Immature natural killer cell (primary cell): ENCODE data around the gene LRRK1. TPM values are rescaled to one million over a fixed set of nuclear protein-coding genes. Genes with fewer than 3 reads are reported as not detected.

ENCODE experiments used
- DNase-seq, 3 donors: peaks; one replicate each; pipeline ENCODE4 v3.0.0; 2022; ENCODE audit warnings: mixed read lengths in 1 of 3
- H3K27ac Mint-ChIP-seq, 6 donors: one replicate each; pipeline ENCODE4 v1.8.0; 2020; ENCODE audit warnings: mixed read lengths in 6 of 6, mild to moderate bottlenecking in 5 of 6, inconsistent platforms in 4 of 6, moderate library complexity in 3 of 6
- H3K27me3 Mint-ChIP-seq, 3 donors: one replicate each; pipeline ENCODE4 v1.8.0; 2020 to 2021; ENCODE audit warnings: low read depth in 3 of 3, mild to moderate bottlenecking in 3 of 3, mixed read lengths in 3 of 3, moderate library complexity in 3 of 3, inconsistent platforms in 1 of 3
- H3K36me3 Mint-ChIP-seq, 3 donors: one replicate each; pipeline ENCODE4 v1.8.0; 2020; ENCODE audit warnings: mixed read lengths in 3 of 3, inconsistent platforms in 2 of 3, mild to moderate bottlenecking in 2 of 3
- H3K4me1 Mint-ChIP-seq, 2 donors: one replicate each; pipeline ENCODE4 v1.8.0; 2020; ENCODE audit warnings: inconsistent platforms in 2 of 2, mild to moderate bottlenecking in 2 of 2, mixed read lengths in 2 of 2, moderate library complexity in 1 of 2
- H3K4me3 Mint-ChIP-seq, 5 donors: one replicate each; pipeline ENCODE4 v1.8.0; 2020; ENCODE audit warnings: mild to moderate bottlenecking in 5 of 5, mixed read lengths in 5 of 5, inconsistent platforms in 3 of 5, moderate library complexity in 3 of 5
- H3K9me3 Mint-ChIP-seq, 6 donors: one replicate each; pipeline ENCODE4 v1.8.0; 2020; ENCODE audit warnings: mild to moderate bottlenecking in 6 of 6, mixed read lengths in 6 of 6, inconsistent platforms in 4 of 6, moderate library complexity in 3 of 6
- polyA plus RNA-seq, 3 donors: library from polyadenylated mRNA; unstranded; fragments of 300-500 nt; fragmentation: Illumina TruSeq; gene quantifications; one replicate each; pipeline ENCODE4 v1.2.3, GENCODE V29; 2021

The LRRK1 gene
- polyA plus RNA-seq, 3 donors from 2014 or later: 0.02 TPM; not detected in 2

DNA sequence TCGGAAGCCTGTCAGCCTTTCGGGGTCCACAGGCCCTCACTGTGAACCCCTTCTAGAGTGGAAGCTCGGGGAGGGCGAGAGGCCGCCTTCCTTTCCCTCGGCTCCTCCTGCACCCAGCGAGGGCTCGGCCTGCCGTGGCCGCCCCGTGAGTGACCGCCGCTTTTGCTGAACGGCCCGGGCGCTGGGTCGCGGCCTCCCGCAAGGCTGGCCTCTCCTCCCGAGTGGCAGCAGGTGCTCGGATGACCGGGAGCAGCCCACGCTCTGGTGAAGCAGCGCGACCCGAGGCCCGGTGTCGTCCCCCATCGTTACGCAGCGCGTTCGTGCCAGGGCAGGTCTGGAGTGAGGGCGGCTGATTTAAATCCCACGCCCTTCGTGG is 53.8 kb downstream of the LRRK1 start:
- H3K27ac Mint-ChIP-seq: no peak overlapping the region

DNA sequence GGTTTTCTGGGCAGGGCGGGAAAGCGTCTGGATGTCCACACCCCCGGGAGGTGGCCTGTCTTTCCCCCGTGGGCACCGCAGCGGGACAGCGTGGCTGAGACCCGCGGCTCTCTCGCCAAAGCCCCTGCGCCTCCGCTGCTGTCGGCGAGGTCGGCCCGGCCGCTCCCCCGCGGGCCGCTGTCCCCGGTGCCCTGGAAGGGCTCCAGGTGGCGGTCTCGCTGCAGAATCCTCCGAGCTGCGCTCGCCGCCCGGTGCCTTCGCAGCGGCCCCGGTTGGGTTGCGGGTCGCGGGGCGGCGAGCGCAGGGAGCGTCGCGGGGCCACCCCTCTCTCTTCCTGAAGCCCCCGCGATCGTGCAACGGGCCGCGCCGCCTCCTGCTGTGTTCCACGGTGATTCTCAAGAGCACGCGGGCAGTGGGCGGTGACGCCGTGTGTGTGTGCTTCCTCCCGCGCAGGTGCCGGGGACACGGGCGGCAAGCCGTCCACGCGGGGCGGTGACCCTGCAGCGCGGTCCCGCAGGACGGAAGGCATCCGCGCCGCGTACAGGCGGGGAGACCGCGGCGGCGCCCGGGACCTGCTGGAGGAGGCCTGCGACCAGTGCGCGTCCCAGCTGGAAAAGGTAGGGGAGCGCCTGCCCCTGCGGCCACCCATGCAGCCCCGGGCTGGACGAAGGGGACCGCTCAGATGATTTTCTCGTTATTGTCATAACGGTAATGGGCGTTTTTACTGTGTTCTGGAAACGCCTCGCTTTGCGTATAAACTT is 54.4 kb downstream of the LRRK1 start:
- Mint-ChIP-seq H3K36me3 (no peaks in the 10 kb centered on the region), H3K27me3 (peaks cover 9 to 28% (median 26%) of the 10 kb centered on the region in 3 donors), H3K9me3 (peaks cover 0 to 4% (median 0%) of the 10 kb centered on the region in 6 donors), H3K4me1 (peaks cover 2 to 4% of the 10 kb centered on the region in 2 donors), H3K27ac (no peak overlapping the region), H3K4me3 (no peak overlapping the region)
- no peak for DNase-seq

More for the DNA sequence above, 53.8 kb downstream of the LRRK1 start:
- H3K4me1 Mint-ChIP-seq: peaks cover 2 to 4% of the 10 kb centered on the region in 2 donors
- H3K9me3 Mint-ChIP-seq: peaks cover 0 to 4% (median 0%) of the 10 kb centered on the region in 6 donors
- no peak overlapping the region for H3K4me3 Mint-ChIP-seq
- no peak for DNase-seq
- H3K27me3 Mint-ChIP-seq: peaks cover 9 to 28% (median 26%) of the 10 kb centered on the region in 3 donors
- H3K36me3 Mint-ChIP-seq: no peaks in the 10 kb centered on the region

DNA sequence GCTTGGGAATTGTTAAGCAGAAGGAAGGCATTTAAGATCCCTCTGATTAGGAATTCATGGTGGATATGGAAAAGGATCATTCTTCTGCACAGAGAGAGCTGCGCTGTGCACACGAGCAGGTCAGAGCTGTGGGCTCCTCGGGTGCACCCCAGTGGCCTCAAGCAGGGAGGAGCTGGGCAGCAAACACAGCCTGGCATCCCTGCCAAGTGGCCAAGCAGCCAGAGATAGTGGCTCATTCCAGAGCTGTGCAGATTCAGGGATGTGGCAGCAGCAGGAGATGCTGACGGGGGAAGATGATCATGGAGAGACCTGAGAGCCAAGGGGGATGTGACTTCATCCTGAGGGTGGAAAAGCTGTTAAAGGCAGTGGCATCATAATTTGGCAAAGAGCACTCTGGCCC is 55.9 kb downstream of the LRRK1 start:
- Mint-ChIP-seq H3K4me3 (no peak overlapping the region), H3K27me3 (peaks cover 8 to 25% (median 19%) of the 10 kb centered on the region in 3 donors), H3K27ac (no peak overlapping the region), H3K9me3 (peaks cover 0 to 4% (median 0%) of the 10 kb centered on the region in 6 donors), H3K36me3 (no peaks in the 10 kb centered on the region), H3K4me1 (peaks cover 2 to 4% of the 10 kb centered on the region in 2 donors)
- DNase-seq: no peak

DNA sequence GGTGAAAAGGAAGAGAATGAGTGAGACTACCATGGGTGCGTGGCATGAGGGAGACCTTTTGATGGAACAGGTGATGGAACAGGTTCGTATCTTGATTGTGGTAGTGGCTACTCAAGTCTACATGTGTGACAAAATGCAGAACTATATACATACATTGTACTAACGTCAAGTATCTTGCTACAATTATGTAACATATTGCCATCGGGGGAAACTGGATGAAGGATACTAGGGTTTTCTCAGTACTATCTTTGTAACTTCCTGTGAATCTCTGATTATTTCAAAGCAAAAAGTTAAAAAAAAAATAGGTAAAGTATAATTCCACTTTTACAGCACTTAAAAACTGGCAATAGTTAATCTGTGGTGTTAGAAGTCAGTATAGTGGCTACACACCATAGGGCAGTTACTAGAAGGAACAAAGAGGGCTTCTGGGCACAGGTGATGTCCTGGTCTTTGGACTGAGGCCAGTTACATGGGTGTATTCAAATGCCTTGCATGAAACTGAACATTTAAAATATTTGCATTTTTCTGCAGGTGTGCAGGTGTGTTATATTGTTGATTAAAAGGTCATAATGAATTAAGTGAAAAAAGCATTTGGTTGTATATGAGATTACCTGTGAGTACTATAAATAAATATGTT is 61.4 kb downstream of the LRRK1 start:
- Mint-ChIP-seq H3K4me3 (no peak overlapping the region), H3K9me3 (no peaks in the 10 kb centered on the region), H3K27ac (no peak overlapping the region), H3K4me1 (no peaks in the 10 kb centered on the region), H3K27me3 (peaks cover 5 to 7% (median 6%) of the 10 kb centered on the region in 3 donors), H3K36me3 (no peaks in the 10 kb centered on the region)
- DNase-seq: no peak

DNA sequence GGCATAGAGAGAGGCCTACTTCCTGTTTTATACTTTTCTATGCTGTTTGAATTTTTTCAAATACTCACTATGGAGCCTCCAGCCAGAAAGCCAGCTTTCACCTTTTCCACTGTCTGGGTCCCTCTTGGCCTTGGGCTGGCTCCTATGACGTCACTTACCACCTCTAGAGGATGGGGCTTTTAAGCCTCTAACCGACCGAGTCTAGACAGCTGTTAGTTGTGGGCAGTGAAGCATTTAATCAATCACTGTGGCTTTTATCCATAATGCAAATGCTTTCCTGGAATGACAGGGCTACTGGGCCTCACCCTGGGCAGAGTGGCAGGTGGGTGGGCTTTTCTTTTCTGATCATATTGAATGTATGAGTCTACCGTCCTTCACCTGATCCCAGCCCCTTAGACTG is 61.9 kb downstream of the LRRK1 start:
- H3K36me3 Mint-ChIP-seq: no peaks in the 10 kb centered on the region
- no peak overlapping the region for H3K27ac Mint-ChIP-seq
- no peaks in the 10 kb centered on the region for H3K4me1 Mint-ChIP-seq

DNA sequence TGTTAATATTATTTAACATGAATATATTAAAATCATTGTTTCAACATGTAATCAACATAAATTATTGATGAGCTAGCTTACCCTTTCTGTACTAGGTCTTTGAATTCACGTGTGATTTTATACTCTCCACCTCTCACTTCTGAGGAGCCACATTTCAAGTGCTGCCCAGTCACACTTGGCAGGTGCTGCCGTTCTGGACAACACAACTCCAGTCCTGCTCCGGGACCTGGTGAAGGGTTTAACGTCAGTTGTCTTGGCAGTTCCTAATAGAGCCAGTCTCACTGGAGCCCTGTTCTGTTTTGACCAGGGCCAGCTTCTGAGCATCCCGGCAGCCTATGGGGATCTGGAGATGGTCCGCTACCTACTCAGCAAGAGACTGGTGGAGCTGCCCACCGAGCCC is 64.1 kb downstream of the LRRK1 start:
- no peak overlapping the region for H3K27ac Mint-ChIP-seq
- no peak overlapping the region for H3K4me3 Mint-ChIP-seq
- H3K27me3 Mint-ChIP-seq: peaks cover 3 to 6% (median 3%) of the 10 kb centered on the region in 3 donors
- DNase-seq: no peak
- H3K9me3 Mint-ChIP-seq: no peaks in the 10 kb centered on the region
- H3K4me1 Mint-ChIP-seq: no peaks in the 10 kb centered on the region
- no peaks in the 10 kb centered on the region for H3K36me3 Mint-ChIP-seq

More for the DNA sequence above, 61.9 kb downstream of the LRRK1 start:
- Mint-ChIP-seq H3K4me3 (no peak overlapping the region), H3K27me3 (peaks cover 6 to 7% (median 6%) of the 10 kb centered on the region in 3 donors), H3K9me3 (no peaks in the 10 kb centered on the region)
- DNase-seq: no peak

DNA sequence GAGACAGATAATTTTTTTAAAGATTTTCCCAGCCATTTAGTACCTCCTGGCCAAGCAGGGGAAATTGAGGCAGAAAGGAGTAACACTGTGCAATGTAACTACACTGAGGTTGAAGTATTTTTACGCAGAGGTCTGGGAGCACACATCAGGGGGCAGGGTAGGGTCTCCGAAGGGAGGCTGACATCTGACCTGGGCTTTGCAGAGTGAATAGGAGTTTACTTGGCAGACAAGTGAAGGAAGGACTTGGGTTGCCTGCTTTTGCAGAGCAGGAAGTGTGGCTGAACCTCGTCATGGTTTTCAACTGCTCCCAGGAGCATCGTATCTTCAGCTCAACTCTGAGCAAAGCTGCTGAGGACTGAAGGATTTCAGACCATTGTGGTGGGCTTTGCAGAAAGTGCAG is 66.2 kb downstream of the LRRK1 start:
- Mint-ChIP-seq H3K27me3 (peaks cover 3 to 7% (median 3%) of the 10 kb centered on the region in 3 donors), H3K4me1 (no peaks in the 10 kb centered on the region), H3K9me3 (no peaks in the 10 kb centered on the region), H3K36me3 (no peaks in the 10 kb centered on the region), H3K4me3 (no peak overlapping the region), H3K27ac (no peak overlapping the region)
- no peak for DNase-seq

DNA sequence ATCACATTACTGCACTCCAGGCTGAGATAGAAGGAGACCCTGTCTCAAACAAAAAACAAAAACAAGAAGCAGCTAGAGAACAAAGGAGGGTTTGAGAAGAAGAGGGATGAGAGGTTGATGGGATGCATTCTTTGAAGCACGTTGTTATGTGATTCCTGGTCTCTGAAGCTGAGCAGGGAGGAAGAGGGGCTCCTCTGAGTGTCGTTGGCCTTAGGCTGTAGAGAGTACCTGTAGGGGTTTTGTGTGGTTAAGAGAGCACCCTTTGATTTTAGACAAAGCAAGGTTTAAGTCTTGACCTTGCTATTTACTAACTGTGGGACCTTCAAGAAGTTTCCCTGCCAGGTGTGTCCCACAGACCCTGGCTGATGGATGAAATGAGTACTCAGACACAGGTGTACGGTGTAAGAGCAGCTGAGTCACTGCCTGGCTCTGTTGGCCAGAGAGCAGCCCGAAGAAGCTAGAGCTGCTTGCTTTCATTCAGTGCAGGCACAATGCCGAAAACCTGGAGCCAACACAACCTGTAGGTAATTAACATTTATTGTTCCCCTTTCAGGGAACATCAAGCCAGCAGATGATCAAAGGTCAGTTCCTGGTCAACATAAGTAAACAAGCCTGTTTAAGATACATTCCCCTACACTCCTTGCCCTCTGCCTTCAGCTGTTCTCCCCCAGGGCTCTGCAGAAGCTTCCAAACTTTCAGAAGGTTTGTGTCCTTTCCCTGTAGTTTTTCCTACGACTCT is 67.2 kb downstream of the LRRK1 start:
- no peaks in the 10 kb centered on the region for H3K9me3 Mint-ChIP-seq
- no peaks in the 10 kb centered on the region for H3K4me1 Mint-ChIP-seq
- no peak for DNase-seq
- H3K27ac Mint-ChIP-seq: no peak overlapping the region
- no peak overlapping the region for H3K4me3 Mint-ChIP-seq
- H3K27me3 Mint-ChIP-seq: peaks cover 3 to 7% (median 3%) of the 10 kb centered on the region in 3 donors
- H3K36me3 Mint-ChIP-seq: no peaks in the 10 kb centered on the region

DNA sequence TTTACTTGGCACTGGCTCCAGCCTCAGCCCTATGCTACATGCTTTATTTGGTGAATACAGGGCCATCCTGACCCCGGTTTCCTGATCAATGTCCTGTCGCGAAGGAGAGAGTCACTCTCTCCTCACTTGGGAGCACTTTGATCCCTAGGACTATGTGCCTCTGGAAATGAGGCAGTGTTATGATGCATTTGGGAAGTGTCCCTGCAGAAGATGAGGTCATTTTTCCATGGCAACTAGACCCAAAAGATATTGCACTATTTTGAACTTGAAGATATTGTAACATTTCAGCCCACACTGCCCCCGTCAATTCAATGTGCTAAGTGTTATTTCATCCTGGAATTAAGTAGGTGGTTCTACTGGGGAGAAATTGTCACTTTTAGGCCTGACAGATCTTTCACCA is 68.0 kb downstream of the LRRK1 start:
- no peak overlapping the region for H3K27ac Mint-ChIP-seq
- no peaks in the 10 kb centered on the region for H3K4me1 Mint-ChIP-seq
- DNase-seq: no peak
- H3K9me3 Mint-ChIP-seq: no peaks in the 10 kb centered on the region
- H3K36me3 Mint-ChIP-seq: no peaks in the 10 kb centered on the region
- no peak overlapping the region for H3K4me3 Mint-ChIP-seq
- peaks cover 3 to 7% (median 3%) of the 10 kb centered on the region in 3 donors for H3K27me3 Mint-ChIP-seq

DNA sequence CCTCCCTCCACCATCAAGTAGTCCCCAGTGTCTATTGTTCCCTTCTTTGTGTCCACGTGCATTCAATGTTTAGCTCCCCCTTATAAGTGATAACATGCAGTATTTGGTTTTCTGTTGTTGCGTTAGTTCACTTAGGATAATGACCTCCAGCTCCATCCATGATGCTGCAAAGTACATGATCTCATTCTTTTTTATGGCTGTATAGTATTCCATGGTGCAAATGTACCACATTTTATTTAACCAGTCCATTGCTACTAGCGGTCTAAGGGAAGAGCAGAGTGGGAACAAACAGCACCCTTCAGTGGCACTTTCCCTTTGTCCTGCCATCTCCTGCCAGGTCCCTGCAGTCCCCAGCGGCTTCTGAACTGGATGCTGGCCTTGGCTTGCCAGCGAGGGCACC is 69.1 kb downstream of the LRRK1 start:
- H3K9me3 Mint-ChIP-seq: no peaks in the 10 kb centered on the region
- H3K36me3 Mint-ChIP-seq: no peaks in the 10 kb centered on the region
- no peaks in the 10 kb centered on the region for H3K4me1 Mint-ChIP-seq
- no peak for DNase-seq
- no peak overlapping the region for H3K4me3 Mint-ChIP-seq
- H3K27ac Mint-ChIP-seq: no peak overlapping the region
- peaks cover 2 to 7% (median 3%) of the 10 kb centered on the region in 3 donors for H3K27me3 Mint-ChIP-seq

DNA sequence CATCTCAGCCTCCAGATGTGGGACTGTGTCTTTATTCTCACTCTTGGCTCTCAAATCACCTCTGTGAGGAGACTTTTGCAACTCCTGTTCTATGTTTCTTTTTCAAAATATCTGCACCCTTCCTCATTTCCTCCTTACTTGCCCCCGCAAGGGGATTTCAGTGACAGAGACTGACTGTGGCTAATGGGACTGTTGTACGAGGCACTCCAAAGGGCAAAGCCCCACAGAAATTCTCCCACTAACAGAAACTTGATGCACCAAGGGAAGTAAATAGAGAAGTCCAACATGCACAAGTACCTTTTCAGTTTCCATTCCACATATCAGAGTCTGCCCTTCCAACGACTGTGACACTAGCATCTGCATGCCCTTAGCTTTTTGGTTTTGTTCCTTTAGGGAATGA is 69.7 kb downstream of the LRRK1 start:
- Mint-ChIP-seq H3K9me3 (no peaks in the 10 kb centered on the region), H3K4me3 (no peak overlapping the region), H3K27ac (no peak overlapping the region), H3K36me3 (no peaks in the 10 kb centered on the region), H3K27me3 (peaks cover 2 to 5% (median 3%) of the 10 kb centered on the region in 3 donors), H3K4me1 (no peaks in the 10 kb centered on the region)
- no peak for DNase-seq

DNA sequence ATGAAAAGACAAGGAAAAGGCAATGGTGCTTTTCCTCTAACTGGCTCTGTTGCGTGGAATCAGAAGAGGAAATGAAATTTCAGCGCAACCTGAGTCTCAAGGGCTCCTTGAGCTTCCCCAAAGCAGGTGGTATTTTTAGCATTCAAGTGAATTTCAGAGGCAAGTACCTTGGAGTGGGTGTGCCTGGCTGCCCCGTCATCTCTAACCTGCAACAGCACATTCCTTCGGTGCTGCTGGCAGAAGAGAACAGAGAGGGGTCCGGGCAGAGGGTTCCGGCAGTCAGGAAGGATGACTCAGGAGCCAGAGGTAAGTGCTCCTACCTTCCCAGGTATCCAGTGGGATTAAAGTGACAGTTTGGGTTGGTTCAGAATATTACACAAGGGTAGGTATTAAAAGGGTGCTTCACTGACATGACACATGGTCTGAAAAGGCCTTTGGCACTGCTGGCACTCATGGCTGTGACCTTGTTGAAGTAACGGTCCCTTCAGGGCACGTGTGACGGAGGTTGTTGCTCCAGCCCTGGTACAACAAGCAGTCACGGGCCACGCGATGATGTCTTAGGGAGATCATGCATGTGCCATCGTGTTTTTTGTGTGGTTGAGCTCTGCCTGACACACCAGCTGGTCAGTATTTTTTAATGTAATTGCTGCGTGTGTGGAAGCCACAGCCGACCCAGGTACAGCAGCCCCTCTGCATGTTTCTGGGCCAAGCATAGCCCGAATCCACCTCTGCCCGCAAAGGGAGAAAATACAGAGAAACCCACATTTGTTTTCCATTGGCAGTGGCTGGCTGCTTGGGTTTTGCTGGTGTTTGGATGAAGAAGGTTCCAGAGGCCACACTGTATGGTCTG is 75.7 kb downstream of the LRRK1 start:
- H3K4me3 Mint-ChIP-seq: no peak overlapping the region
- no peak overlapping the region for H3K27ac Mint-ChIP-seq
- no peak for DNase-seq
- H3K4me1 Mint-ChIP-seq: no peaks in the 10 kb centered on the region
- no peaks in the 10 kb centered on the region for H3K36me3 Mint-ChIP-seq
- H3K9me3 Mint-ChIP-seq: no peaks in the 10 kb centered on the region
- peaks cover 0 to 3% (median 0%) of the 10 kb centered on the region in 3 donors for H3K27me3 Mint-ChIP-seq
